HG03196 (cell line): Measurements from ENCODE around the gene UCP2.

Experiments used
- ATAC-seq: cut with Tn5 transposase; IDR thresholded peaks from one replicate; pipeline ENCODE4 v1.9.1; 2021; ENCODE audit not compliant: unreplicated experiment

The UCP2 gene

GRCh38 chr11:73982595-73982989 lies at the start of gene UCP2:
Gene UCP2, minus strand, starts transcription at chr11:73982843. Its CDS starts 4,465 bp downstream, at chr11:73978378.
- peak; percentile 49 for ATAC-seq

- no peak for ATAC-seq
Observed at GRCh38 chr11:74030723-74031676, 48.4 kb upstream of the UCP2 start.

GRCh38 chr11:74025467-74026166 lies 43.0 kb upstream of the UCP2 start:
- ATAC-seq: no peak

- ATAC-seq: no peak
Observed at GRCh38 chr11:74024261-74025029, 41.8 kb upstream of the UCP2 start.

GRCh38 chr11:74023276-74023675 lies 40.6 kb upstream of the UCP2 start:
- no peak for ATAC-seq

- ATAC-seq: no peak
Observed at GRCh38 chr11:74022546-74022945, 39.9 kb upstream of the UCP2 start.

GRCh38 chr11:74021998-74022397 lies 39.4 kb upstream of the UCP2 start:
- ATAC-seq: no peak

GRCh38 chr11:74020539-74020938 lies 37.9 kb upstream of the UCP2 start:
- peak; percentile 65 for ATAC-seq

GRCh38 chr11:74019860-74020259 lies 37.2 kb upstream of the UCP2 start:
- no peak for ATAC-seq

GRCh38 chr11:74019104-74019738 lies 36.6 kb upstream of the UCP2 start:
- no peak for ATAC-seq

- no peak for ATAC-seq
Observed at GRCh38 chr11:74018331-74019005, 35.8 kb upstream of the UCP2 start.

- no peak for ATAC-seq
Observed at GRCh38 chr11:74017631-74018030, 35.0 kb upstream of the UCP2 start.

- no peak for ATAC-seq
Observed at GRCh38 chr11:74015919-74016684, 33.5 kb upstream of the UCP2 start.

GRCh38 chr11:74014880-74015279 lies 32.2 kb upstream of the UCP2 start:
- no peak for ATAC-seq

GRCh38 chr11:74013141-74013540 lies 30.5 kb upstream of the UCP2 start:
- ATAC-seq: no peak

- no peak for ATAC-seq
Observed at GRCh38 chr11:74012074-74012809, 29.6 kb upstream of the UCP2 start.

GRCh38 chr11:74011360-74012073 lies 28.9 kb upstream of the UCP2 start:
- peak; percentile 59 for ATAC-seq
